Vagina (tissue), 2 donors: Measurements from ENCODE around the gene ARL2BP.

Source experiments
- POLR2A ChIP-seq, 2 donors: fragments of 450-650 bp; IDR thresholded peaks; one replicate each; pipeline ENCODE4 v1.6.1; 2017; ENCODE audit warnings: antibody characterized with exemption in 2 of 2, mild to moderate bottlenecking in 2 of 2, moderate library complexity in 2 of 2
- TF ChIP-seq, protein P1 (sequence below), 3 experiments: fragments of 450-650 bp in 2 of 3; fragments of 200-600 bp in 1 of 3; sonication (generic) in 1 of 3; IDR thresholded peaks; one replicate each; pipeline ENCODE4 v1.5.1; 2017 to 2019; ENCODE audit warnings: antibody characterized with exemption in 3 of 3, mild to moderate bottlenecking in 2 of 3, moderate library complexity in 2 of 3

DNA sequence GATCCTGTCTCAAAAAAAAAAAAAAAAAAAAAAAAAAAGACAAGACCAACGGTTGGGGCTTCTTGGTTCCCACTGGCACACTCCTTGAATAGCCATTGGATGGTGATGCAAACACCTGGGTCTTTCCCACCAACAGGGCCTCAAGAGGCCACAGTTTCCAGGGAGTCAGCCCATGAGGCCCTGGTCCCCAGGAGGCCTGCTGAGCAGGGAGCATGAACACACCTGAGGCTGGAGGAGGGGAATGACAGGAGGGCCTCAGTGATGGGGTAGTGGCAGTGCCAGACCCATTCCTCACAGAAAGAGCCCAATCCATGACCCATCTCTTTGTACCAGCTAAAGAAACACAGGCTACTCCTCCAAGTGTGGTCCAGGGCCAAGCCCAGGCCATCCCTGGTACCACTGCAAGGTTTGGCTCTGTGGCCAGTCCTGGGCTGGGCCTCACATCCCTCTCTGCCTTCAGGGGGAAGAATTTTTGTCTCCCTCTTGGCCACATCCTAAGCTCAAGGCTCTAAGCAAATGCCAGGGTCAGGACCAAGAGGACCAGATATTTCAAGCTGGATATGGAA lies 13.9 kb downstream of the ARL2BP start:
- no peak for TF ChIP-seq POLR2A (IDR thresholded peaks at IDR 0.05)
- TF ChIP-seq, protein P1, sequence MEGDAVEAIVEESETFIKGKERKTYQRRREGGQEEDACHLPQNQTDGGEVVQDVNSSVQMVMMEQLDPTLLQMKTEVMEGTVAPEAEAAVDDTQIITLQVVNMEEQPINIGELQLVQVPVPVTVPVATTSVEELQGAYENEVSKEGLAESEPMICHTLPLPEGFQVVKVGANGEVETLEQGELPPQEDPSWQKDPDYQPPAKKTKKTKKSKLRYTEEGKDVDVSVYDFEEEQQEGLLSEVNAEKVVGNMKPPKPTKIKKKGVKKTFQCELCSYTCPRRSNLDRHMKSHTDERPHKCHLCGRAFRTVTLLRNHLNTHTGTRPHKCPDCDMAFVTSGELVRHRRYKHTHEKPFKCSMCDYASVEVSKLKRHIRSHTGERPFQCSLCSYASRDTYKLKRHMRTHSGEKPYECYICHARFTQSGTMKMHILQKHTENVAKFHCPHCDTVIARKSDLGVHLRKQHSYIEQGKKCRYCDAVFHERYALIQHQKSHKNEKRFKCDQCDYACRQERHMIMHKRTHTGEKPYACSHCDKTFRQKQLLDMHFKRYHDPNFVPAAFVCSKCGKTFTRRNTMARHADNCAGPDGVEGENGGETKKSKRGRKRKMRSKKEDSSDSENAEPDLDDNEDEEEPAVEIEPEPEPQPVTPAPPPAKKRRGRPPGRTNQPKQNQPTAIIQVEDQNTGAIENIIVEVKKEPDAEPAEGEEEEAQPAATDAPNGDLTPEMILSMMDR (IDR thresholded peaks at IDR 0.05): no peak
